Hepatocyte (in vitro differentiated cells): ENCODE measurements around the gene TMEM256. TPM values are rescaled to one million over a fixed set of nuclear protein-coding genes. Genes with fewer than 3 reads are reported as not detected.

Source experiments
- DNase-seq: peaks from one replicate; pipeline ENCODE4 v3.0.0-alpha.2; 2016; ENCODE audit warnings: low spot score
- H2AFZ ChIP-seq: fragments of 200-600 bp; sonication (generic); 2 replicates; pipeline ENCODE4 v1.6.0; 2016; ENCODE audit warnings: antibody characterized with exemption, mild to moderate bottlenecking
- H3K27ac ChIP-seq: fragments of 200-600 bp; sonication (generic); 2 replicates; pipeline ENCODE4 v1.5.1; 2016; ENCODE audit warnings: mild to moderate bottlenecking
- H3K27me3 ChIP-seq: fragments of 200-600 bp; sonication (generic); 2 replicates; pipeline ENCODE4 v1.6.1; 2016
- H3K36me3 ChIP-seq: fragments of 200-600 bp; sonication (generic); replicated peaks from 2 replicates; pipeline ENCODE4 v1.5.1; 2016; ENCODE audit warnings: low read depth; ENCODE audit not compliant: insufficient read depth
- H3K4me1 ChIP-seq: fragments of 200-600 bp; sonication (generic); 2 replicates; pipeline ENCODE4 v1.5.1; 2016; ENCODE audit warnings: mild to moderate bottlenecking, moderate library complexity; ENCODE audit not compliant: insufficient read depth
- H3K4me2 ChIP-seq: fragments of 200-600 bp; sonication (generic); 2 replicates; pipeline ENCODE4 v1.6.0; 2016
- H3K4me3 ChIP-seq: fragments of 200-600 bp; sonication (generic); 2 replicates; pipeline ENCODE4 v1.5.1; 2016; ENCODE audit warnings: mild to moderate bottlenecking
- H3K79me2 ChIP-seq: fragments of 200-600 bp; sonication (generic); 2 replicates; pipeline ENCODE4 v1.6.0; 2017; ENCODE audit warnings: mild to moderate bottlenecking
- H3K9me2 ChIP-seq: fragments of 200-600 bp; sonication (generic); replicated peaks from 2 replicates; pipeline ENCODE4 v1.6.0; 2017; ENCODE audit warnings: mild to moderate bottlenecking; ENCODE audit not compliant: insufficient read depth
- H3K9me3 ChIP-seq: fragments of 200-600 bp; sonication (generic); 2 replicates; pipeline ENCODE4 v1.5.1; 2016; ENCODE audit warnings: low read depth, mild to moderate bottlenecking
- H4K20me1 ChIP-seq: fragments of 200-600 bp; sonication (generic); 2 replicates; pipeline ENCODE4 v1.6.0; 2016; ENCODE audit warnings: mild to moderate bottlenecking; ENCODE audit not compliant: insufficient read depth, poor library complexity, severe bottlenecking
- CTCF ChIP-seq: fragments of 200-600 bp; sonication (generic); IDR thresholded peaks from 2 replicates; pipeline ENCODE4 v1.5.1; 2016; ENCODE audit warnings: antibody characterized with exemption, mild to moderate bottlenecking; ENCODE audit not compliant: poor library complexity
- EZH2 ChIP-seq: fragments of 200-600 bp; sonication (generic); IDR thresholded peaks from 2 replicates; pipeline ENCODE4 v1.6.1; 2016; ENCODE audit warnings: antibody characterized with exemption, mild to moderate bottlenecking, borderline replicate concordance
- EZH2phosphoT487 ChIP-seq: fragments of 200-600 bp; sonication (generic); IDR thresholded peaks from one replicate; pipeline ENCODE4 v1.6.1; 2018; ENCODE audit warnings: antibody characterized with exemption, mild to moderate bottlenecking, low read depth, moderate library complexity; ENCODE audit not compliant: unreplicated experiment, severe bottlenecking
- WGBS: methylation state at CpG from one replicate; pipeline ENCODE4 v1.1.6; 2016; ENCODE audit warnings: low lambda C conversion rate; ENCODE audit errors: missing lambda C conversion rate; 5-methylcytosine and 5-hydroxymethylcytosine counted together
- polyA plus RNA-seq: library from polyadenylated mRNA; unstranded; fragments of >200 nt; fragmentation: Nextera tagmentation; extraction: Ambion mirVana; gene quantifications from 2 replicates; pipeline ENCODE4 v1.2.1, GENCODE V29; 2016
- total RNA-seq: library from RNA; depleted of rRNA; stranded (reverse); fragments of >200 nt; gene quantifications from 2 replicates; pipeline ENCODE4 v1.2.3, GENCODE V29; 2014

Gene TMEM256
- total and polyA plus RNA-seq, 2 experiments from 2014 or later = 105 to 118 TPM

- Histone ChIP-seq H2AFZ (no peak overlapping the region), H3K4me3 (no peak overlapping the region), H3K9me2 (no peaks in the 10 kb centered on the region), H3K27me3 (no peaks in the 10 kb centered on the region), H3K4me1 (no peaks in the 10 kb centered on the region), H3K4me2 (no peak overlapping the region), H3K9me3 (no peaks in the 10 kb centered on the region), H4K20me1 (no peaks in the 10 kb centered on the region), H3K79me2 (no peaks in the 10 kb centered on the region), H3K27ac (no peak overlapping the region), H3K36me3 (no peaks in the 10 kb centered on the region)
- WGBS = 54% methylated on average over 3 of the region's 3 CpGs
- no peak for DNase-seq
- TF ChIP-seq EZH2phosphoT487 (no peak), EZH2 (no peak), CTCF (no peak)
Measured at GRCh38 chr17:7361906-7362305, 42.0 kb downstream of the TMEM256 start.

- 80% methylated on average over 2 of the region's 2 CpGs for WGBS
- peaks cover 25% of the 10 kb centered on the region for H3K4me1 ChIP-seq
- H3K27ac ChIP-seq = no peak overlapping the region
- DNase-seq = no peak
- H3K4me3 ChIP-seq = no peak overlapping the region
- no peaks in the 10 kb centered on the region for H3K9me3 ChIP-seq
- no peaks in the 10 kb centered on the region for H3K9me2 ChIP-seq
- peaks cover 18% of the 10 kb centered on the region for H3K79me2 ChIP-seq
- H4K20me1 ChIP-seq = no peaks in the 10 kb centered on the region
- no peak overlapping the region for H3K4me2 ChIP-seq
- no peaks in the 10 kb centered on the region for H3K27me3 ChIP-seq
- no peak overlapping the region for H2AFZ ChIP-seq
- TF ChIP-seq CTCF = no peak
- TF ChIP-seq EZH2phosphoT487 = no peak
- no peak for TF ChIP-seq EZH2
- no peaks in the 10 kb centered on the region for H3K36me3 ChIP-seq
Measured at GRCh38 chr17:7357381-7357780, 46.5 kb downstream of the TMEM256 start.

GRCh38 chr17:7356756-7357155 lies 47.1 kb downstream of the TMEM256 start:
- Histone ChIP-seq H3K79me2 (peaks cover 21% of the 10 kb centered on the region), H3K9me3 (no peaks in the 10 kb centered on the region), H3K4me3 (no peak overlapping the region), H3K4me1 (peaks cover 25% of the 10 kb centered on the region), H2AFZ (no peak overlapping the region), H3K36me3 (no peaks in the 10 kb centered on the region), H3K27me3 (no peaks in the 10 kb centered on the region), H3K4me2 (no peak overlapping the region), H3K9me2 (no peaks in the 10 kb centered on the region), H4K20me1 (no peaks in the 10 kb centered on the region), H3K27ac (no peak overlapping the region)
- WGBS = 87% methylated on average over 8 of the region's 8 CpGs
- TF ChIP-seq EZH2 = no peak
- no peak for TF ChIP-seq CTCF
- no peak for TF ChIP-seq EZH2phosphoT487
- DNase-seq = no peak

- no peaks in the 10 kb centered on the region for H3K9me2 ChIP-seq
- H3K4me1 ChIP-seq = peaks cover 25% of the 10 kb centered on the region
- H3K27ac ChIP-seq = no peak overlapping the region
- H3K9me3 ChIP-seq = no peaks in the 10 kb centered on the region
- H3K4me3 ChIP-seq = no peak overlapping the region
- H3K4me2 ChIP-seq = no peak overlapping the region
- no peak overlapping the region for H2AFZ ChIP-seq
- no peaks in the 10 kb centered on the region for H3K27me3 ChIP-seq
- TF ChIP-seq CTCF (peak; percentile 86), EZH2phosphoT487 (no peak)
- peaks cover 21% of the 10 kb centered on the region for H3K79me2 ChIP-seq
- H3K36me3 ChIP-seq = no peaks in the 10 kb centered on the region
- 17% methylated on average over 8 of the region's 12 CpGs for WGBS
- peak; percentile 90 for DNase-seq
- H4K20me1 ChIP-seq = no peaks in the 10 kb centered on the region
Measured at GRCh38 chr17:7356072-7356549, 47.8 kb downstream of the TMEM256 start.
